ENCODE measurements around the gene RPS6KA2.

DNA sequence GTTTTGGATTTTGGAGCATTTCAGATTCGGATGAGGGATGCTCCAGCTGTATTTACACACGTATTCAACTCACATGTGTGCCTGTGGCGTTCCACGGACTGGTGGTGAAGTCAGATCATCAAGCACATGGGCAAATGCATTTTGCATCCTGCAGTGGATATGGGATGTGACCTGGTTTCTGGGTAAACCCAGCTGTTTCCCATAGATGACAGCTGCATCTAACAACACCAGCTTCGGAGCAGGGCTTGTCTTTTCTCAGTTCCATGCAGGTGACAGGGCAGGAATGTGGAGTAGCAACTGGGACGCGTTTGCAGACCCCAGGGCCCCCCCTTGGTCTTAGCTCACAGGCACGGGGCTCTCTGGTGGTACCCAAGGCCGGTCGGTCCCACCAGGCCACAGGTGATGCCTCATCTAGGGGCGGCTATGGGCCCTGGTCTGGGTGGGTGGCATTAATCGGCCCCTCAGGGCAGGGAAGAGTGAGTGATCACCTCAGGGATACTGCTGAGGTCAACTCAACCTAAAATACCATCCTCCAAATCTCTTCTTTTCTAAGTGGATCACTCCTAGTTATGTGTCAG, 123.8 kb downstream of the RPS6KA2 start:
- no peak for TF ChIP-seq EZH2 (IDR thresholded peaks at IDR 0.05; ENCODE audit: borderline replicate concordance, low read depth, low read length, severe bottlenecking)
- TF ChIP-seq, protein P1, sequence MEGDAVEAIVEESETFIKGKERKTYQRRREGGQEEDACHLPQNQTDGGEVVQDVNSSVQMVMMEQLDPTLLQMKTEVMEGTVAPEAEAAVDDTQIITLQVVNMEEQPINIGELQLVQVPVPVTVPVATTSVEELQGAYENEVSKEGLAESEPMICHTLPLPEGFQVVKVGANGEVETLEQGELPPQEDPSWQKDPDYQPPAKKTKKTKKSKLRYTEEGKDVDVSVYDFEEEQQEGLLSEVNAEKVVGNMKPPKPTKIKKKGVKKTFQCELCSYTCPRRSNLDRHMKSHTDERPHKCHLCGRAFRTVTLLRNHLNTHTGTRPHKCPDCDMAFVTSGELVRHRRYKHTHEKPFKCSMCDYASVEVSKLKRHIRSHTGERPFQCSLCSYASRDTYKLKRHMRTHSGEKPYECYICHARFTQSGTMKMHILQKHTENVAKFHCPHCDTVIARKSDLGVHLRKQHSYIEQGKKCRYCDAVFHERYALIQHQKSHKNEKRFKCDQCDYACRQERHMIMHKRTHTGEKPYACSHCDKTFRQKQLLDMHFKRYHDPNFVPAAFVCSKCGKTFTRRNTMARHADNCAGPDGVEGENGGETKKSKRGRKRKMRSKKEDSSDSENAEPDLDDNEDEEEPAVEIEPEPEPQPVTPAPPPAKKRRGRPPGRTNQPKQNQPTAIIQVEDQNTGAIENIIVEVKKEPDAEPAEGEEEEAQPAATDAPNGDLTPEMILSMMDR (IDR thresholded peaks at IDR 0.05; ENCODE audit: borderline replicate concordance, extremely low read depth, low read length, poor library complexity, severe bottlenecking), result no peak
